Gastroesophageal sphincter (tissue), 3 donors: ENCODE results near the gene STX12.

Source experiments
- CTCF ChIP-seq, 4 experiments: fragments of 200-600 bp in 2 of 4; fragments of 450-650 bp in 2 of 4; sonication (generic) in 1 of 4; IDR thresholded peaks; one replicate each; pipeline ENCODE4 v1.5.1; 2017 to 2019; ENCODE audit warnings: antibody characterized with exemption in 4 of 4, mild to moderate bottlenecking in 2 of 4, moderate library complexity in 2 of 4
- POLR2A ChIP-seq, 2 donors: fragments of 450-650 bp; IDR thresholded peaks; one replicate each; pipeline ENCODE4 v1.6.1; 2017; ENCODE audit warnings: antibody characterized with exemption in 2 of 2, mild to moderate bottlenecking in 2 of 2, moderate library complexity in 1 of 2

DNA sequence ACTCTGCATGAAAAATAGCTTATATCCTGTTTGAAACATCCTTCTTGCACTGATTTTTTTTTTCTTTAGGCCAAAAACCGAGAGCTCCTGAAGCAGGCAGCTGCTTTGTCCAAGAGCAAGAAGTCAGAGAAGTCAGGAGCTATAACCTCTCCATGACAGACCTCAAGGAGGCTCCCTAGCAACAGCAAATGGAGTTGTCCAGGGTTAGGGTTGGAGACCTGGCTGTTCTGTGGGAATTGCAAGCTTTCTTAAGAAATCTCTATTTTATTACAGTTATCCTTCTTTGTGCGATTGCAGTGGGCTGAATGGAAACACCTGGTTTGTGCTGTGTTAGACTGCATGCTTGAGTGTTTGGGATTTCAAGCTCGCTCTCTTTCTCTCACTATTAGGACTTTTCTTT is 12.6 kb upstream of the STX12 start:
- TF ChIP-seq CTCF (IDR thresholded peaks at IDR 0.05) (no peak), POLR2A (IDR thresholded peaks at IDR 0.05) (no peak)
